Measurements from ENCODE around the gene SLC8A1.

DNA sequence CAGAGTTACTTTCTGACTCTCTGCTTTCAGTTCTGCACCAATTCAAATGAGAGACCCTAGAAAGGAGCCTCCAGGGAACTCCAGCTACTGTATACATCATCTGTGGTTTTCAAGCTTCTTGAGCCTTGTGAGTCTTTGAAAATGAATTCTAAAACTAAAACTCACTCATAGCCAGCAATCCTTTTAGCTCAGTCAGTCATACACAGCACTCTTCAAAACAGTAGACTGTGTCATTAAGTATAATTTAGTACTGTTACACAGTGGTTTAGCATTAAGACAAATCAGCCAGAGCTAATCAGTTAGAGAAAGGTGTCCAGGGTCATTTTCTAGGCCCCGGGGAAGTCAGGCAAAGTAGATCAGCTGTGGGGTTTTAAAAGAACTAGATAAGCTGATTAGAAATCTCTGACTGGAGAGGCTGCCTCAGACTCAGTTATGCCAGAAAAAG lies 350.7 kb downstream of the SLC8A1 start:
- TF ChIP-seq, protein P1, sequence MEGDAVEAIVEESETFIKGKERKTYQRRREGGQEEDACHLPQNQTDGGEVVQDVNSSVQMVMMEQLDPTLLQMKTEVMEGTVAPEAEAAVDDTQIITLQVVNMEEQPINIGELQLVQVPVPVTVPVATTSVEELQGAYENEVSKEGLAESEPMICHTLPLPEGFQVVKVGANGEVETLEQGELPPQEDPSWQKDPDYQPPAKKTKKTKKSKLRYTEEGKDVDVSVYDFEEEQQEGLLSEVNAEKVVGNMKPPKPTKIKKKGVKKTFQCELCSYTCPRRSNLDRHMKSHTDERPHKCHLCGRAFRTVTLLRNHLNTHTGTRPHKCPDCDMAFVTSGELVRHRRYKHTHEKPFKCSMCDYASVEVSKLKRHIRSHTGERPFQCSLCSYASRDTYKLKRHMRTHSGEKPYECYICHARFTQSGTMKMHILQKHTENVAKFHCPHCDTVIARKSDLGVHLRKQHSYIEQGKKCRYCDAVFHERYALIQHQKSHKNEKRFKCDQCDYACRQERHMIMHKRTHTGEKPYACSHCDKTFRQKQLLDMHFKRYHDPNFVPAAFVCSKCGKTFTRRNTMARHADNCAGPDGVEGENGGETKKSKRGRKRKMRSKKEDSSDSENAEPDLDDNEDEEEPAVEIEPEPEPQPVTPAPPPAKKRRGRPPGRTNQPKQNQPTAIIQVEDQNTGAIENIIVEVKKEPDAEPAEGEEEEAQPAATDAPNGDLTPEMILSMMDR (IDR thresholded peaks at IDR 0.05) = no peak
- no peak for TF ChIP-seq POLR2A (IDR thresholded peaks at IDR 0.05)

Measured in tibial nerve (tissue), 3 donors.